Spleen (tissue), 11 donors: ENCODE measurements around the gene NEK10. TPM values are rescaled to one million over a fixed set of nuclear protein-coding genes. Genes with fewer than 3 reads are reported as not detected.
A peak's percentile ranks its signal among the peaks of the same experiment; 100 is the strongest.

Experiments
- DNase-seq: peaks from one replicate; pipeline ENCODE4 v3.0.0-alpha.2; 2020
- H3K27ac ChIP-seq, 8 donors: fragments of 200-600 bp; sonication (generic) in 7 of 8; 1 replicate in 4 of 8; 2 replicates in 4 of 8; pipeline versions ENCODE4 v1.5.0 to v1.8.0; 2016 to 2021; ENCODE audit warnings: inconsistent platforms in 4 of 8, mild to moderate bottlenecking in 4 of 8, moderate library complexity in 1 of 8
- H3K27me3 ChIP-seq, 7 donors: fragments of 200-600 bp; sonication (generic) in 6 of 7; replicated peaks in 1 of 7; 1 replicate in 4 of 7; 2 replicates in 3 of 7; pipeline versions ENCODE4 v1.5.0 to v1.8.0; 2016 to 2021; ENCODE audit warnings: inconsistent platforms in 3 of 7, mild to moderate bottlenecking in 1 of 7
- H3K36me3 ChIP-seq, 6 donors: fragments of 200-600 bp; sonication (generic) in 5 of 6; 1 replicate in 4 of 6; 2 replicates in 2 of 6; pipeline versions ENCODE4 v1.5.0 to v1.8.0; 2016 to 2021; ENCODE audit warnings: inconsistent platforms in 2 of 6
- H3K4me1 ChIP-seq, 6 donors: fragments of 200-600 bp; sonication (generic) in 5 of 6; 1 replicate in 3 of 6; 2 replicates in 3 of 6; pipeline versions ENCODE4 v1.5.0 to v1.8.0; 2016 to 2021; ENCODE audit warnings: inconsistent platforms in 3 of 6
- H3K4me3 ChIP-seq, 8 donors: fragments of 200-600 bp; sonication (generic) in 7 of 8; 1 replicate in 4 of 8; 2 replicates in 4 of 8; pipeline versions ENCODE4 v1.5.0 to v1.8.0; 2016 to 2021; ENCODE audit warnings: inconsistent platforms in 4 of 8, mild to moderate bottlenecking in 4 of 8, moderate library complexity in 2 of 8
- H3K9me3 ChIP-seq, 8 donors: fragments of 200-600 bp; sonication (generic) in 7 of 8; 1 replicate in 4 of 8; 2 replicates in 4 of 8; pipeline versions ENCODE4 v1.5.0 to v1.8.0; 2016 to 2021; ENCODE audit warnings: inconsistent platforms in 4 of 8
- CTCF ChIP-seq, 11 experiments: fragments of 200-600 bp in 7 of 11; fragments of 450-650 bp in 4 of 11; sonication (generic) in 4 of 11; IDR thresholded peaks in 8 of 11; conservative IDR thresholded peaks in 3 of 11; 1 replicate in 7 of 11; 2 replicates in 4 of 11; pipeline versions ENCODE4 v1.4.0 to v1.8.0; 2016 to 2021; ENCODE audit warnings: antibody characterized with exemption in 11 of 11, inconsistent platforms in 4 of 11, mild to moderate bottlenecking in 1 of 11
- POLR2A ChIP-seq, 3 donors: fragments of 450-650 bp; IDR thresholded peaks; one replicate each; pipeline ENCODE4 v1.5.1; 2017; ENCODE audit warnings: antibody characterized with exemption in 3 of 3, mild to moderate bottlenecking in 1 of 3
- POLR2AphosphoS5 ChIP-seq, 3 donors: sonication (generic); formaldehyde crosslinking; IDR thresholded peaks; one replicate each; pipeline ENCODE4 v1.5.1; 2017; ENCODE audit warnings: antibody characterized with exemption in 3 of 3
- WGBS, 5 donors: extraction: QIAGEN DNeasy Blood & Tissue Kit in 3 of 5; methylation state at CpG; one replicate each; pipeline versions ENCODE4 v1.1.5 to v1.1.7; 2013 to 2018; 5-methylcytosine and 5-hydroxymethylcytosine counted together
- intact Hi-C: fragments of 100-400 bp; cut with DNase I; formaldehyde crosslinking; loops from one replicate; pipeline ENCODE4 v1.15.0; 2023; ENCODE audit warnings: low total_unique reads
- polyA plus RNA-seq, 3 donors: library from polyadenylated mRNA; stranded (reverse); fragments of 200-250 nt; gene quantifications; one replicate each; pipeline ENCODE4 v1.2.1, GENCODE V29; 2013
- total RNA-seq, 7 donors: library from RNA; depleted of rRNA in 3 of 7; stranded (reverse); fragments of >200 nt in 3 of 7; fragmentation: NEBNext Ultra II Directional in 4 of 7; extraction: Animal tissue kit (Norgen Biotek cat#: 25700) in 4 of 7; gene quantifications; one replicate each; pipeline versions ENCODE4 v1.1.0 to v1.2.1, GENCODE V29; 2016 to 2021
- donor health status: healthy with polysubstance abuse.
- donor health status: DM: no; HTN: no; CAD: no; lungs with moderate emphysema.
- donor health status: DM: no; HTN: no; CAD: no.
- donor health status: Bipolar disorder and iron deficiency.
- donor health status: healthy.
- donor health status: DM: no; HTN: no; CAD: no.
- donor health status: DM: yes; HTN: yes; CAD: no.

NEK10 gene
- total and polyA plus RNA-seq, 10 donors, result 0.29 to 4.1 (median 1.7) TPM

GRCh38 chr3:27105904-27106303 is 263.3 kb downstream of the NEK10 start:
- Histone ChIP-seq H3K27me3 (no peaks in the 10 kb centered on the region), H3K27ac (no peak overlapping the region), H3K36me3 (no peaks in the 10 kb centered on the region), H3K4me3 (no peak overlapping the region), H3K9me3 (no peaks in the 10 kb centered on the region), H3K4me1 (no peaks in the 10 kb centered on the region)
- DNase-seq, result no peak
- no peak for TF ChIP-seq POLR2A (IDR thresholded peaks at IDR 0.05)
- no peak for TF ChIP-seq POLR2AphosphoS5 (IDR thresholded peaks at IDR 0.05)
- TF ChIP-seq CTCF (IDR thresholded peaks at IDR 0.05 in 8 of 11, conservative IDR thresholded peaks at IDR 0.05 in 3 of 11), result no peak
- WGBS, 5 donors, result 67 to 81% (median 70%) methylated on average over 6 of the region's 6 CpGs
- intact Hi-C loops, result no loop called here

GRCh38 chr3:27097182-27097581 is 272.0 kb downstream of the NEK10 start:
- no peak overlapping the region for H3K4me3 ChIP-seq
- intact Hi-C loops, result no loop called here
- 50 to 68% (median 57%) methylated on average over 1 of the region's 1 CpG for WGBS, 5 donors
- TF ChIP-seq CTCF (IDR thresholded peaks at IDR 0.05 in 8 of 11, conservative IDR thresholded peaks at IDR 0.05 in 3 of 11), result no peak
- TF ChIP-seq POLR2A (IDR thresholded peaks at IDR 0.05), result no peak
- TF ChIP-seq POLR2AphosphoS5 (IDR thresholded peaks at IDR 0.05), result no peak
- H3K36me3 ChIP-seq, result no peaks in the 10 kb centered on the region
- H3K4me1 ChIP-seq, result peaks cover 0 to 7% (median 0%) of the 10 kb centered on the region in 6 donors
- no peak for DNase-seq
- H3K27ac ChIP-seq, result no peak overlapping the region
- H3K27me3 ChIP-seq, result no peaks in the 10 kb centered on the region
- H3K9me3 ChIP-seq, result no peaks in the 10 kb centered on the region

- H3K4me1 ChIP-seq, result peaks cover 0 to 7% (median 0%) of the 10 kb centered on the region in 6 donors
- TF ChIP-seq CTCF (IDR thresholded peaks at IDR 0.05 in 8 of 11, conservative IDR thresholded peaks at IDR 0.05 in 3 of 11), result no peak
- no peak for TF ChIP-seq POLR2A (IDR thresholded peaks at IDR 0.05)
- intact Hi-C loops, result no loop called here
- no peaks in the 10 kb centered on the region for H3K9me3 ChIP-seq
- 14 to 40% (median 38%) methylated on average over 2 of the region's 2 CpGs for WGBS, 5 donors
- H3K36me3 ChIP-seq, result no peaks in the 10 kb centered on the region
- no peak for DNase-seq
- peak overlapping the region in 2 of 8 donors; percentile 8 to 21 for H3K27ac ChIP-seq
- H3K4me3 ChIP-seq, result no peak overlapping the region
- no peaks in the 10 kb centered on the region for H3K27me3 ChIP-seq
These were observed 273.5 kb downstream of the NEK10 start for GRCh38 chr3:27095553-27096222.

DNA sequence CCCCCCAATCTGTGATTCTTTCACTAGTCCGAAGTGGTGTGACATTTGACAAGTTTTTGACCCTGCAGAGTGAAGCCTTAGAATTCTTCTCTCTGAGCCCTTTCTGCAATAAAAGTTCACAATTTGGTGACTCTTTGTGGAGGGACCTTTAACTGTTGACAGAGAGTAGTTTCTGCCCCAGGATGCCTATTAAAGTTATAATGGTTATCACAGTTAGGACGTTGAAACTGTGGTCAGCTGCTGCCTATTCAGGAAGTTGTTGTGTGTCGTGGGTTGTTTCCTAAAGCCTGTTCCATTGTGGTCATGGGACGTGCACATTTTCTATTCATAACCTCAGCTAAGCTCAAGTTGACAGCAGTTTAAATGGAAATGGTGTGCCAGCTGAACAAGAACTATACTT is 274.5 kb downstream of the NEK10 start:
- no peak for TF ChIP-seq POLR2A (IDR thresholded peaks at IDR 0.05)
- no peak for TF ChIP-seq POLR2AphosphoS5 (IDR thresholded peaks at IDR 0.05)
- TF ChIP-seq CTCF (IDR thresholded peaks at IDR 0.05 in 8 of 11, conservative IDR thresholded peaks at IDR 0.05 in 3 of 11), result no peak
- WGBS, 5 donors, result 7 to 9% (median 8%) methylated on average over 4 of the region's 4 CpGs
- H3K4me3 ChIP-seq, result no peak overlapping the region
- no peak for DNase-seq
- H3K27ac ChIP-seq, result peak overlapping the region in 3 of 8 donors; percentile 8 to 23 (median 21)
- H3K4me1 ChIP-seq, result peaks cover 0 to 7% (median 2%) of the 10 kb centered on the region in 6 donors
- H3K9me3 ChIP-seq, result no peaks in the 10 kb centered on the region
- H3K36me3 ChIP-seq, result no peaks in the 10 kb centered on the region
- H3K27me3 ChIP-seq, result no peaks in the 10 kb centered on the region
- intact Hi-C loops, result no loop called here
